H1 (cell line): ENCODE data around the gene ZFP91. TPM values are rescaled to one million over a fixed set of nuclear protein-coding genes. Genes with fewer than 3 reads are reported as not detected.

Experiments
- CTCF ChIA-PET: fragments of 300-600 bp; sonication (Branson Sonifier 250); formaldehyde crosslinking; loops from one replicate; lab custom pipeline; 2021; ENCODE audit not compliant: partially characterized antibody; lab: Charles Lee
- POLR2A ChIA-PET: fragments of 300-600 bp; sonication (Branson Sonifier 250); formaldehyde crosslinking; loops from one replicate; lab custom pipeline; 2021; ENCODE audit warnings: inconsistent platforms; ENCODE audit not compliant: partially characterized antibody; lab: Charles Lee
- DNase-seq, 2 experiments: peaks; one replicate each; pipeline versions ENCODE4 v3.0.0 to v3.0.0-alpha.2; 2010 to 2022; ENCODE audit warnings: low spot score in 2 of 2, low read depth in 1 of 2, mixed read lengths in 1 of 2
- FAIRE-seq: peaks from 2 replicates; lab custom pipeline; 2011; peaks lifted over from hg19 to GRCh38; lab: Jason Lieb, UNC
- H2AFZ ChIP-seq: 2 replicates; pipeline ENCODE4 v1.8.1; 2012; ENCODE audit warnings: low read length, inconsistent platforms
- H2AK5ac ChIP-seq: 2 replicates; pipeline ENCODE4 v1.6.1; 2013; ENCODE audit warnings: low read depth, low read length
- H2BK120ac ChIP-seq: replicated peaks from 2 replicates; pipeline ENCODE3; 2013; ENCODE audit warnings: low read depth, low read length, inconsistent platforms
- H2BK12ac ChIP-seq: 2 replicates; pipeline ENCODE4 v1.6.1; 2013; ENCODE audit warnings: low read depth, low read length
- H2BK15ac ChIP-seq: 2 replicates; pipeline ENCODE4 v1.6.1; 2013; ENCODE audit warnings: low read length
- H2BK20ac ChIP-seq: 2 replicates; pipeline ENCODE4 v1.6.1; 2013; ENCODE audit warnings: low read length
- H2BK5ac ChIP-seq: 2 replicates; pipeline ENCODE4 v1.6.1; 2013; ENCODE audit warnings: low read depth, low read length
- H3K14ac ChIP-seq: 2 replicates; pipeline ENCODE4 v1.6.1; 2013; ENCODE audit warnings: inconsistent platforms; ENCODE audit not compliant: insufficient read length
- H3K18ac ChIP-seq: 2 replicates; pipeline ENCODE4 v1.6.1; 2013; ENCODE audit warnings: low read length; ENCODE audit errors: extremely low read depth
- H3K23ac ChIP-seq: 2 replicates; pipeline ENCODE4 v1.6.1; 2013; ENCODE audit warnings: inconsistent platforms; ENCODE audit not compliant: insufficient read length
- H3K23me2 ChIP-seq: 2 replicates; pipeline ENCODE4 v1.6.1; 2013; ENCODE audit warnings: low read depth, low read length
- H3K27ac ChIP-seq: 2 replicates; pipeline ENCODE4 v1.6.1; 2011; ENCODE audit warnings: low read depth, low read length, inconsistent platforms
- H3K27me3 ChIP-seq, 4 experiments: replicated peaks in 1 of 4; 1 replicate in 1 of 4; 2 replicates in 3 of 4; pipeline versions ENCODE4 v1.6.1 to v1.8.1; 2011 to 2013; ENCODE audit warnings: low read length in 3 of 4, mild to moderate bottlenecking in 3 of 4, inconsistent platforms in 2 of 4, mixed read lengths in 2 of 4, moderate library complexity in 1 of 4; ENCODE audit not compliant: control insufficient read depth in 3 of 4, insufficient read depth in 3 of 4; ENCODE audit errors: extremely low read depth in 1 of 4
- H3K36me3 ChIP-seq, 4 experiments: 2 replicates each; pipeline versions ENCODE4 v1.6.1 to v1.8.1; 2011 to 2013; ENCODE audit warnings: mild to moderate bottlenecking in 4 of 4, low read length in 3 of 4, moderate library complexity in 2 of 4, control low read depth in 1 of 4, inconsistent platforms in 1 of 4; ENCODE audit not compliant: insufficient read depth in 4 of 4, control insufficient read depth in 2 of 4
- H3K4ac ChIP-seq: replicated peaks from 2 replicates; pipeline ENCODE3; 2013; ENCODE audit warnings: low read length, low read depth, mixed read lengths, inconsistent platforms; ENCODE audit not compliant: insufficient read length
- H3K4me1 ChIP-seq, 4 experiments: replicated peaks in 1 of 4; 1 replicate in 1 of 4; 2 replicates in 3 of 4; pipeline versions ENCODE4 v1.6.1 to v1.8.1; 2011 to 2013; ENCODE audit warnings: low read length in 3 of 4, inconsistent platforms in 2 of 4, mixed read lengths in 1 of 4; ENCODE audit not compliant: insufficient read depth in 4 of 4, control insufficient read depth in 3 of 4
- H3K4me2 ChIP-seq, 2 experiments: 2 replicates each; pipeline versions ENCODE4 v1.6.1 to v1.8.1; 2011 to 2013; ENCODE audit warnings: low read depth in 2 of 2, low read length in 2 of 2, control low read depth in 1 of 2, inconsistent platforms in 1 of 2, mild to moderate bottlenecking in 1 of 2; ENCODE audit not compliant: insufficient read depth in 1 of 2
- H3K4me3 ChIP-seq, 4 experiments: fragments of 200-600, 300-600 bp in 1 of 4; sonication (generic), shearing (Covaris generic), sonication (Bioruptor Twin) in 1 of 4; 2 replicates each; pipeline versions ENCODE4 v1.5.1 to v1.8.1; 2011 to 2016; ENCODE audit warnings: low read length in 4 of 4, low read depth in 3 of 4, control low read depth in 2 of 4, inconsistent platforms in 2 of 4, mild to moderate bottlenecking in 2 of 4, mixed read lengths in 1 of 4, moderate library complexity in 1 of 4; ENCODE audit not compliant: insufficient read depth in 2 of 4; ENCODE audit errors: extremely low read depth in 1 of 4
- H3K56ac ChIP-seq: replicated peaks from 2 replicates; pipeline ENCODE3; 2013; ENCODE audit warnings: low read depth, mild to moderate bottlenecking, mixed read lengths, low read length, inconsistent platforms; ENCODE audit not compliant: insufficient read length
- H3K79me1 ChIP-seq: 2 replicates; pipeline ENCODE4 v1.6.1; 2013; ENCODE audit warnings: low read depth, low read length, control low read depth
- H3K79me2 ChIP-seq, 2 experiments: 2 replicates each; pipeline versions ENCODE4 v1.6.1 to v1.8.1; 2012 to 2013; ENCODE audit warnings: low read length in 2 of 2, mild to moderate bottlenecking in 2 of 2, inconsistent platforms in 1 of 2; ENCODE audit not compliant: insufficient read depth in 2 of 2, control insufficient read depth in 1 of 2
- H3K9ac ChIP-seq, 4 experiments: replicated peaks in 1 of 4; 1 replicate in 1 of 4; 2 replicates in 3 of 4; pipeline versions ENCODE4 v1.6.1 to v1.8.1; 2011 to 2013; ENCODE audit warnings: low read depth in 3 of 4, low read length in 3 of 4, control low read depth in 2 of 4, mild to moderate bottlenecking in 2 of 4, moderate library complexity in 2 of 4, inconsistent platforms in 1 of 4; ENCODE audit errors: extremely low read depth in 1 of 4
- H3K9me3 ChIP-seq, 2 experiments: 2 replicates each; pipeline versions ENCODE4 v1.6.1 to v1.8.1; 2012 to 2013; ENCODE audit warnings: mild to moderate bottlenecking in 2 of 2, moderate library complexity in 2 of 2, control low read depth in 1 of 2, inconsistent platforms in 1 of 2, low read depth in 1 of 2, low read length in 1 of 2, mixed read lengths in 1 of 2; ENCODE audit not compliant: insufficient read depth in 2 of 2
- H4K20me1 ChIP-seq, 2 experiments: replicated peaks in 1 of 2; 2 replicates each; pipeline versions ENCODE3 to v1.8.1; 2011 to 2013; ENCODE audit warnings: inconsistent platforms in 2 of 2, low read length in 2 of 2, mild to moderate bottlenecking in 1 of 2; ENCODE audit not compliant: insufficient read depth in 2 of 2, control insufficient read depth in 1 of 2
- H4K5ac ChIP-seq: 2 replicates; pipeline ENCODE4 v1.6.1; 2013; ENCODE audit warnings: low read length, low read depth, mixed read lengths, inconsistent platforms; ENCODE audit not compliant: insufficient read length
- H4K8ac ChIP-seq: 2 replicates; pipeline ENCODE4 v1.8.0; 2013; ENCODE audit warnings: mild to moderate bottlenecking, moderate library complexity, low read length, inconsistent platforms; ENCODE audit not compliant: insufficient read depth; ENCODE audit errors: extremely low read depth
- H4K91ac ChIP-seq: replicated peaks from 2 replicates; pipeline ENCODE3; 2013; ENCODE audit warnings: low read length, mixed read lengths, inconsistent platforms; ENCODE audit not compliant: insufficient read length
- BRCA1 ChIP-seq: IDR thresholded peaks from 2 replicates; pipeline ENCODE4 v1.6.1; 2012; ENCODE audit warnings: low read depth, low read length, improper control_type of control experiment
- CHD1 ChIP-seq: IDR thresholded peaks from 2 replicates; pipeline ENCODE4 v1.6.1; 2012; ENCODE audit warnings: low read depth, low read length, improper control_type of control experiment
- CTCF ChIP-seq, 3 experiments: IDR thresholded peaks; 1 replicate in 2 of 3; 2 replicates in 1 of 3; pipeline versions ENCODE4 v1.5.1 to v1.6.1; 2011; ENCODE audit warnings: low read length in 3 of 3, mild to moderate bottlenecking in 3 of 3, inconsistent platforms in 2 of 3, low read depth in 1 of 3, moderate library complexity in 1 of 3; ENCODE audit not compliant: insufficient read depth in 1 of 3; ENCODE audit errors: control extremely low read depth in 1 of 3
- EGR1 ChIP-seq: IDR thresholded peaks from 2 replicates; pipeline ENCODE4 v1.6.1; 2011; ENCODE audit warnings: low read depth, low read length, borderline replicate concordance
- HDAC2 ChIP-seq, 2 experiments: fragments of 300-600 bp in 1 of 2; sonication (generic) in 1 of 2; IDR thresholded peaks; 2 replicates each; pipeline ENCODE4 v1.6.1; 2011 to 2012; ENCODE audit warnings: low read depth in 2 of 2, low read length in 2 of 2, mild to moderate bottlenecking in 2 of 2, moderate library complexity in 2 of 2, borderline replicate concordance in 1 of 2, inconsistent platforms in 1 of 2
- POU5F1 ChIP-seq: IDR thresholded peaks from 2 replicates; pipeline ENCODE4 v1.6.1; 2011; ENCODE audit warnings: low read depth, mild to moderate bottlenecking, low read length, moderate library complexity
- RAD21 ChIP-seq, 2 experiments: IDR thresholded peaks in 1 of 2; conservative IDR thresholded peaks in 1 of 2; 2 replicates each; pipeline ENCODE4 v1.6.1; 2011; ENCODE audit warnings: low read depth in 2 of 2, low read length in 2 of 2, improper control_type of control experiment in 1 of 2, inconsistent platforms in 1 of 2, mild to moderate bottlenecking in 1 of 2, moderate library complexity in 1 of 2
- SIN3A ChIP-seq, 2 experiments: IDR thresholded peaks in 1 of 2; conservative IDR thresholded peaks in 1 of 2; 2 replicates each; pipeline ENCODE4 v1.6.1; 2011 to 2012; ENCODE audit warnings: low read length in 2 of 2, improper control_type of control experiment in 1 of 2, low read depth in 1 of 2, mild to moderate bottlenecking in 1 of 2
- TEAD4 ChIP-seq: IDR thresholded peaks from 2 replicates; pipeline ENCODE4 v1.6.1; 2012; ENCODE audit warnings: low read depth, low read length, inconsistent platforms, mixed read lengths
- WGBS, 2 experiments: shearing (Covaris generic) in 1 of 2; methylation state at CpG; one replicate each; pipeline versions ENCODE4 v1.1.6 to v1.1.7; 2013 to 2015; ENCODE audit warnings: low lambda C conversion rate in 2 of 2, mixed read lengths in 2 of 2, inconsistent platforms in 1 of 2, low coverage in 1 of 2, missing lambda C conversion rate in 1 of 2; ENCODE audit not compliant: insufficient replicate concordance in 2 of 2, insufficient coverage in 1 of 2, insufficient read length in 1 of 2; ENCODE audit errors: extremely low coverage in 1 of 2, missing lambda C conversion rate in 1 of 2; 5-methylcytosine and 5-hydroxymethylcytosine counted together
- polyA plus RNA-seq, 7 experiments: library from polyadenylated mRNA; depleted of rRNA in 3 of 7; stranded (reverse) in 5 of 7; unstranded in 2 of 7; fragments of >200 nt in 5 of 7; fragments of 200-250 nt in 2 of 7; gene quantifications; 1 replicate in 5 of 7; 2 replicates in 1 of 7; 4 replicates in 1 of 7; pipeline versions ENCODE4 v1.2.1 to v1.2.3, GENCODE V29; 2011 to 2013; ENCODE audit warnings: missing spikeins in 2 of 7, mixed read lengths in 2 of 7
- total RNA-seq: library from RNA; stranded (reverse); fragmentation: NEBNext Ultra II Directional; extraction: Animal tissue kit (Norgen Biotek cat#: 25700); gene quantifications from 2 replicates; pipeline ENCODE4 v1.2.1, GENCODE V29; 2021

ZFP91 gene
- total and polyA plus RNA-seq, 2 of the 8 experiments (the other 6 are each of a cell fraction or from before 2014, with no cell fraction given), result 10.7 to 29.0 TPM

- Histone ChIP-seq H4K20me1 (no peaks in the 10 kb centered on the region), H3K9ac (no peak overlapping the region), H2BK15ac (no peak overlapping the region), H4K5ac (no peak overlapping the region), H2BK20ac (no peak overlapping the region), H3K4ac (no peak overlapping the region), H2BK12ac (no peak overlapping the region), H3K4me3 (no peak overlapping the region), H3K79me1 (no peaks in the 10 kb centered on the region), H3K27ac (no peak overlapping the region), H3K18ac (no peak overlapping the region), H2AFZ (no peak overlapping the region), H2BK120ac (no peak overlapping the region), H3K27me3 (no peaks in the 10 kb centered on the region), H3K56ac (no peak overlapping the region), H4K91ac (no peak overlapping the region), H3K4me1 (no peaks in the 10 kb centered on the region), H3K14ac (no peak overlapping the region), H4K8ac (no peak overlapping the region), H2AK5ac (no peak overlapping the region), H3K23me2 (no peaks in the 10 kb centered on the region), H3K9me3 (no peaks in the 10 kb centered on the region), H2BK5ac (no peak overlapping the region), H3K79me2 (no peaks in the 10 kb centered on the region), H3K23ac (no peak overlapping the region), H3K36me3 (no peaks in the 10 kb centered on the region), H3K4me2 (no peak overlapping the region)
- ChIA-PET CTCF (interaction anchor here (0.8 to 3.5 kb wide), 28 partner anchors 9 to 904 kb away, joined by 3 to 26 read pairs (median 3); partner anchors contain the start of gene LPXN), POLR2A (interaction anchor here (0.6 to 1.9 kb wide), 3 partner anchors 9 to 1646 kb away, joined by 3 to 13 read pairs (median 4); no protein-coding TSS in a partner anchor)
- DNase-seq, result peak; percentile 29 to 80
- FAIRE-seq, result peak; percentile 58
- 68% methylated on average over 4 of the region's 4 CpGs; no CpG with 5 or more reads in 1 of the 2 experiments for WGBS, 2 experiments
- TF ChIP-seq TEAD4 (0 out of 2 replicates have a peak, but pooled peaks have one; percentile 28), HDAC2 (IDR thresholded peaks at IDR 0.05; ENCODE audit: borderline replicate concordance in 1 of 2, low read depth in 2 of 2, low read length in 2 of 2) (no peak), BRCA1 (no peak), CTCF (IDR thresholded peaks at IDR 0.05; ENCODE audit: control extremely low read depth in 1 of 3, insufficient read depth in 1 of 3, low read depth in 1 of 3, low read length in 3 of 3) (peak; percentile 74 to 92 (median 84)), CHD1 (no peak), RAD21 (IDR thresholded peaks at IDR 0.05 in 1 of 2, conservative IDR thresholded peaks at IDR 0.05 in 1 of 2; ENCODE audit: low read depth in 2 of 2, low read length in 2 of 2) (peak; percentile 41 to 52), SIN3A (conservative IDR thresholded peaks at IDR 0.05 in 1 of 2, IDR thresholded peaks at IDR 0.05 in 1 of 2; ENCODE audit: low read depth in 1 of 2, low read length in 2 of 2) (no peak), POU5F1 (no peak), EGR1 (peak; percentile 84)
Measured at GRCh38 chr11:58567889-58568512, 10.9 kb upstream of the ZFP91 start.
